Osteoblast (primary cell): Measurements from ENCODE around the gene MOSMO. TPM values are rescaled to one million over a fixed set of nuclear protein-coding genes. Genes with fewer than 3 reads are reported as not detected.

Experiments
- DNase-seq: peaks from one replicate; pipeline ENCODE4 v3.0.0; 2011; ENCODE audit warnings: low spot score, mixed read lengths; ENCODE audit not compliant: insufficient read length; ENCODE audit errors: missing footprints
- H2AFZ ChIP-seq: 2 replicates; pipeline ENCODE4 v1.6.0; 2011; ENCODE audit warnings: mild to moderate bottlenecking, low read length
- H3K27ac ChIP-seq: 2 replicates; pipeline ENCODE4 v1.5.1; 2011; ENCODE audit warnings: mild to moderate bottlenecking, low read depth, low read length, moderate library complexity
- H3K27me3 ChIP-seq: 2 replicates; pipeline ENCODE4 v1.6.0; 2012; ENCODE audit warnings: mild to moderate bottlenecking, control low read depth, inconsistent platforms, low read length, moderate library complexity; ENCODE audit not compliant: insufficient read depth
- H3K36me3 ChIP-seq: 2 replicates; pipeline ENCODE4 v1.5.1; 2011; ENCODE audit warnings: mild to moderate bottlenecking, low read length, control low read depth, moderate library complexity; ENCODE audit not compliant: insufficient read depth
- H3K4me1 ChIP-seq: 2 replicates; pipeline ENCODE4 v1.5.1; 2011; ENCODE audit warnings: mild to moderate bottlenecking, low read length, control low read depth, moderate library complexity; ENCODE audit not compliant: insufficient read depth
- H3K4me2 ChIP-seq: 2 replicates; pipeline ENCODE4 v1.6.0; 2011; ENCODE audit warnings: mild to moderate bottlenecking, low read length; ENCODE audit not compliant: insufficient read depth
- H3K4me3 ChIP-seq: fragments of 200-600 bp; sonication (generic); 3 replicates; pipeline ENCODE4 v1.5.1; 2012; ENCODE audit warnings: mild to moderate bottlenecking, low read length, inconsistent platforms; ENCODE audit not compliant: insufficient read depth
- H3K79me2 ChIP-seq: 2 replicates; pipeline ENCODE4 v1.6.0; 2012; ENCODE audit warnings: mild to moderate bottlenecking, low read length, control low read depth, inconsistent platforms; ENCODE audit not compliant: insufficient read depth
- H3K9me3 ChIP-seq: 2 replicates; pipeline ENCODE4 v1.5.1; 2011; ENCODE audit warnings: low read depth, low read length, control low read depth
- H4K20me1 ChIP-seq: 2 replicates; pipeline ENCODE4 v1.6.0; 2012; ENCODE audit warnings: mild to moderate bottlenecking, low read length, control low read depth; ENCODE audit not compliant: insufficient read depth
- total RNA-seq: library from RNA; depleted of rRNA; stranded (reverse); fragments of >200 nt; gene quantifications from 2 replicates; pipeline ENCODE4 v1.2.3, GENCODE V29; 2012
- TF ChIP-seq, protein P1 (sequence below): IDR thresholded peaks from 2 replicates; pipeline ENCODE4 v1.5.1; 2011; ENCODE audit warnings: mild to moderate bottlenecking, low read depth, low read length, moderate library complexity; ENCODE audit errors: extremely low read depth

The MOSMO gene
- total RNA-seq, 1 donor: 15.2 TPM

DNA sequence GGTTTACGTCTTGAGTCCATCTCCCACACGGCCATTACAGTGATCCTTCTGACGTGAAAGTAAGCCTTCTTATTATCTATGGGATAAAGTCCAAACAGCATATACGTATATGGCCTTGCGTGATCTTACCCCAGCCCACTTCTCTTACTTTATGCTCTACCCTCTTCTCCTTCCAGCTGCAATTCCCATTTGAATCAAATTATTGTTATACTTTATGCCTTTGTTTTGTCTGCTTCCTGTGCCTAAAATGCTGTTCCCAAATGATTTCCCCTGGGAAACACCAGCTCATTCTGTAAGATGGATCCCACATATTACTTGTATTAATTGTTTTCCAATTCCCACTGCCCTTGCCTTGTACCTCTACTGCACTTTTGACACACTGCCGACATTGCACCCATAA lies 43.6 kb upstream of the MOSMO start:
- no peak for DNase-seq
- no peak overlapping the region for H3K4me2 ChIP-seq
- no peaks in the 10 kb centered on the region for H3K9me3 ChIP-seq
- no peaks in the 10 kb centered on the region for H4K20me1 ChIP-seq
- H3K4me1 ChIP-seq: no peaks in the 10 kb centered on the region
- H3K27me3 ChIP-seq: no peaks in the 10 kb centered on the region
- TF ChIP-seq, protein P1, sequence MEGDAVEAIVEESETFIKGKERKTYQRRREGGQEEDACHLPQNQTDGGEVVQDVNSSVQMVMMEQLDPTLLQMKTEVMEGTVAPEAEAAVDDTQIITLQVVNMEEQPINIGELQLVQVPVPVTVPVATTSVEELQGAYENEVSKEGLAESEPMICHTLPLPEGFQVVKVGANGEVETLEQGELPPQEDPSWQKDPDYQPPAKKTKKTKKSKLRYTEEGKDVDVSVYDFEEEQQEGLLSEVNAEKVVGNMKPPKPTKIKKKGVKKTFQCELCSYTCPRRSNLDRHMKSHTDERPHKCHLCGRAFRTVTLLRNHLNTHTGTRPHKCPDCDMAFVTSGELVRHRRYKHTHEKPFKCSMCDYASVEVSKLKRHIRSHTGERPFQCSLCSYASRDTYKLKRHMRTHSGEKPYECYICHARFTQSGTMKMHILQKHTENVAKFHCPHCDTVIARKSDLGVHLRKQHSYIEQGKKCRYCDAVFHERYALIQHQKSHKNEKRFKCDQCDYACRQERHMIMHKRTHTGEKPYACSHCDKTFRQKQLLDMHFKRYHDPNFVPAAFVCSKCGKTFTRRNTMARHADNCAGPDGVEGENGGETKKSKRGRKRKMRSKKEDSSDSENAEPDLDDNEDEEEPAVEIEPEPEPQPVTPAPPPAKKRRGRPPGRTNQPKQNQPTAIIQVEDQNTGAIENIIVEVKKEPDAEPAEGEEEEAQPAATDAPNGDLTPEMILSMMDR: no peak
- H3K36me3 ChIP-seq: peaks cover 86% of the 10 kb centered on the region
- H3K79me2 ChIP-seq: no peaks in the 10 kb centered on the region
- H2AFZ ChIP-seq: no peak overlapping the region
- H3K27ac ChIP-seq: no peak overlapping the region
- H3K4me3 ChIP-seq: no peak overlapping the region

DNA sequence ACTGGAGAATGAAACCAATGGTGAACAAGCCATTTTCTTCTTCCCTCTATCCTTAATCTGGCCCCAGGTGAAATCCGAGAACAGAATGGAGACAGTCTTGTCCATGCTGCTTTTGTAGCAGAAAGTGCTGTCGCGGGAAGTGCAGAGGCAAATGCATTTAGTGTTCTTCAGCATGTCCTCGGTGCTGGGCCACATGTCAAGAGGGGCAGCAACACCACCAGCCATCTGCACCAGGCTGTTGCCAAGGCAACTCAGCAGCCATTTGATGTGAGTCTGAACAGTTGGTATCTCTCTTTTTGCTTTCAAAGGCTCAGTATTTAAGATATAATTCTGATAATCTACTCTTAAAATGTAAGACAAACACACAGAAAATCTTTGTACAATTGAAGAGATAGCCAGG lies 36.1 kb upstream of the MOSMO start:
- TF ChIP-seq, protein P1: no peak
- DNase-seq: no peak
- Histone ChIP-seq H2AFZ (no peak overlapping the region), H4K20me1 (no peaks in the 10 kb centered on the region), H3K79me2 (no peaks in the 10 kb centered on the region), H3K27ac (no peak overlapping the region), H3K9me3 (no peaks in the 10 kb centered on the region), H3K4me3 (no peak overlapping the region), H3K4me2 (no peak overlapping the region), H3K27me3 (no peaks in the 10 kb centered on the region), H3K36me3 (peaks cover 88% of the 10 kb centered on the region), H3K4me1 (no peaks in the 10 kb centered on the region)

DNA sequence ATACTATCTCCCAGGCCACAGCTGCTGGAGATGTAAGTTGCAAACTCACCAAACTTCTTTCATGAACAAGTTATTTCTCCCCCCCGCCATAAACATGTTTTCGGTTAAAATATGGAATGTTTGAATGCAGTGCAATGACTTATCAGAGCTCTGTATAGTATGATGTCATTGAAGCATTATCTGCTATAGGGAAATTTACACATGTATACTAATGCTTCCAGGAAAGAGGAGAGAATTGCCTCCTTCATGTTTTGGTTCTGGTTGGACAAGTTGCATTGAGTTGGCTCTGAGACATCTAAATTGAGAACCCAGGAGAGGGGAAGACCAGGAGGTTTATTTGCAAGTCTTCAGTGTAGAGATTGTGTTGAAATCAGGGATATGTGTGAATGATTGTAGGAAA lies 34.0 kb upstream of the MOSMO start:
- no peak for DNase-seq
- H3K79me2 ChIP-seq: no peaks in the 10 kb centered on the region
- H3K4me1 ChIP-seq: no peaks in the 10 kb centered on the region
- H3K36me3 ChIP-seq: peaks cover 89% of the 10 kb centered on the region
- no peak overlapping the region for H3K4me3 ChIP-seq
- no peak overlapping the region for H2AFZ ChIP-seq
- H4K20me1 ChIP-seq: no peaks in the 10 kb centered on the region
- no peak overlapping the region for H3K4me2 ChIP-seq
- H3K27me3 ChIP-seq: no peaks in the 10 kb centered on the region
- H3K9me3 ChIP-seq: no peaks in the 10 kb centered on the region
- TF ChIP-seq, protein P1: no peak
- H3K27ac ChIP-seq: no peak overlapping the region

DNA sequence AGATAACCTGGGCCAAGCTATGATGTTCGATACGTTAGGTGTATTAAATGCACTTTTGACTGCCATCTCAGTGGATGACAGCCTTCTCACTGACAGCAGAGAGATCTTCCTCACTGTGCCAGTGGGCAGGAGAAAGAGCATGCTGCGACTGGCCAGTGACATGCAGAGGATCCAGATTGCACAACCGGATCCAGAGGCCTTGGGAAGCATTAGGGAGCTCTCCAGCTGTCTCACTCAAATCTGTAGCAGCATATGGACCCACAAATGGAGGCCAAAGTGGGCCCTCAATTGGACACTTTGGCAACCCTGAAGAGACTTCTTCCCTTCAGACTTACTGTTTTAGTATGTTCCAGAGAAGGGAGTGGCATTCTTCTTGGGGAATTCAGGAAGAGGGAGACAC lies 27.9 kb upstream of the MOSMO start:
- Histone ChIP-seq H3K79me2 (no peaks in the 10 kb centered on the region), H3K4me1 (no peaks in the 10 kb centered on the region), H3K27ac (no peak overlapping the region), H4K20me1 (no peaks in the 10 kb centered on the region), H3K4me3 (no peak overlapping the region), H2AFZ (no peak overlapping the region), H3K27me3 (no peaks in the 10 kb centered on the region), H3K4me2 (no peak overlapping the region), H3K36me3 (peaks cover 81% of the 10 kb centered on the region), H3K9me3 (no peaks in the 10 kb centered on the region)
- DNase-seq: no peak
- TF ChIP-seq, protein P1: no peak
